DMS79 (cell line): Measurements from ENCODE around the gene HOXD10.
A peak's percentile ranks its signal among the peaks of the same experiment; 100 is the strongest.

Experiments
- DNase-seq: peaks from one replicate; lab custom pipeline; 2025; lab: John Stamatoyannopoulos, UW

Gene HOXD10

DNA sequence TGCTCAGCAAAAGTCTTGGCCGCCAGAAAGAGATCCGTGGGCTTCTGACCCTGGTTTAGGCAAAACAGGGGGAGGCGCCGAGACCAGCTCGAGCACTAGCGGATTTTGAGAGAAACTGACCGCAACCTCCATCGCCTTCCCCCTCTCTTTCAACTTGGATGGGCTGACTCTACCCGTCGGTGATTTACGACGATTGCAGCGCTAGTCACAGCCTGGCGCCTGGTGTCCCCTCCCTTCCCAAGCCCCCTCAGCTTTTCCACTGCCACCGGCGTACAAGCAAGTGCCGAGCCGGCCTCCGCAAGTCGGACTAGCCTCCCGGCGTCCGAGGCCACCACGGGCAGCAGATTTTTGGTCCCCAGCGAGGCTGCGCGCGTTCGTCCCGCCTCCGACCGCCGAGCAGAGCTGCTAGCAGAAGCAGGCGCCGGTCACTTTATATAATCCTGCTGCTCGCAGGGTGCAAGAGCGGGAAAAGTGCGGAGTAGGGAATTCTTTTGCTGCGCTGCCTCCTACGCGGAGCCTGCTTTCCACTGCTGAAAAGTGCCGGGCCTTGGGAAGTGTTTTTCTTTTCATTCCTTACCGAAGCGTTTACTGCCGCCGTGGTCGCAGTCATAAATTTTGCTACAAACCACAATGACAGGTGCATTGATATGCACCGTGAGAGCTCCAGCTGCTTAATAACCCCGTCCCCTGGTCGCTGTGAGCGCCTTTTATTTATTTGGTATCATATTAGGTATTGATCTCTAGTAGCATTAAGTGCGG is 48.2 kb downstream of the HOXD10 start:
- DNase-seq, result peak; percentile 4

DNA sequence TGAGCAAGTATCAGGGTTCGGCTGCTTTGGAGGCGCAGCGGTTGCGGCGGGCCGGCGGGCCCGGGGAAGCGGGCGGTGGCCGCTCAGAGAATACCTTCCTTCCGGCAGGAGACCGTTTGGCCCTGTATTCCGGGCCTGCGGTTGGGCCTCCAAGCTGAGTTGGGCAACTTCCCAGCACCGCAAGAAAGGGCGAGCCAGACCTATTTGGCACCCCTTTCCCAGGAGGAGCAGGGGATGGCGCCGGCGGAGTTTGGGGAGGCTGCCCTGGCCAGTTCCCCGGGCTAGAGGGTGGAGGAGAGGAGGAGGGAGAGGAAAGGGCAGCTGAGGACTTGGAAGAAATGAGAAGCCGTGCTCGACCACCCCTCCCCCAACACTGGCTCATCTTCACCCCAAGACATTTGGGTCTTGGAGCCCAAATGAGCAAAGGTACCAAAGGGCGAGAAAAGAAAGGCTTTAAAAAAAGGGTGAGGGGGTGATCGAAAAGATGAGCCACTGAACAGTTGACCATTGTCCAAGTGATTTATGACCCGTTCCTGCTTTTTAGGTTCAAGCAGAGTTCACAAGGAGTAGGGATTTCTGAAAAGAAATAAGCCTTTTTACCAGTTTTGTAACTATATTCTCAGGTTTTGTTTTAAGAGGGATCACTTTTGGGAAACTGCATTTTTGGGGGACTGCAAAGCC is 48.9 kb downstream of the HOXD10 start:
- DNase-seq, result no peak

DNA sequence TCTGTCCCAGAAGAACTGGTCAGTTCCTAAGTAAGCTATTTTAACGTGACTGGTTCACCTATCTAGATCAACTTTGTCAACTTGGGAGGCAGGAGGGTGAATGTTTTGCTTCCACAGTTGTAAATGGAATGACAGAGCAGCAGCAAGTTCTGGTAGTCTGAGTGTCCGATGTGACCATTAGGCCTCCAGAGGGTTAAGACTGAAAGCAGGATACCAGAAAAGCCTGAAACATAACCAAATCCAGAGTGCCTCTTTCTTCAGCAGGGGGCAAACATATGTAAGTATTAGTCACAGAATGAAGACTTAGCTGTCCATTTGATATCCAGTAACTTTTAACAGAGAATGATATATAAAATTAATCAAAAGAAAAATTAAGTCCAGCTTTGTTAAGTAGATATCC is 49.7 kb downstream of the HOXD10 start:
- DNase-seq, result no peak

DNA sequence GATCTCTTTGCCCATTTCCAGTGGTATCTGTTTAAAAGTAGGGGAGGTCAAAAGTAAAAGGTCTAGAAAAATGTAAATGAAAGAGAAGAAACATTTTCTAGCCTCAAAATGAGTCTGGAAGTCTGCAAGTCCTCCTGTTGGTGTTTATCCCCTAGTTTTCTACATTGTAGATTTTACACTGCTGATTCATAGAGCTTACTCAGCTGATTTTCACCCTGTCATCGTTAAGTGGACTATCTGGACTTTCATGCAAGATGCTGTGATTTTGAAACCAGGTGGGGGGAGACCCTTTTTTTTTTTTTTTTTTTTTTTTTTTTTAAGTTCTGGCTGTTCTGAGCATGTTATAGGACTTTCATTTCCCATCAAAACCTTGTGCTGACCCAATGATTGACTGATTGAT is 50.8 kb downstream of the HOXD10 start:
- no peak for DNase-seq

DNA sequence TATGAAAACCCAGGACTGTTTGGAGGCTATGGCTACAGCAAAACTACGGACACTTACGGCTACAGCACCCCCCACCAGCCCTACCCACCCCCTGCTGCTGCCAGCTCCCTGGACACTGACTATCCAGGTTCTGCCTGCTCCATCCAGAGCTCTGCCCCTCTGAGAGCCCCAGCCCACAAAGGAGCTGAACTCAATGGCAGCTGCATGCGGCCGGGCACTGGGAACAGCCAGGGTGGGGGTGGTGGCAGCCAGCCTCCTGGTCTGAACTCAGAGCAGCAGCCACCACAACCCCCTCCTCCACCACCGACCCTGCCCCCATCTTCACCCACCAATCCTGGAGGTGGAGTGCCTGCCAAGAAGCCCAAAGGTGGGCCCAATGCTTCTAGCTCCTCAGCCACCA is 52.6 kb downstream of the HOXD10 start:
- no peak for DNase-seq
